GM18517 (cell line): ENCODE results near the gene PPP2R2C.

Source experiments
- ATAC-seq: cut with Tn5 transposase; IDR thresholded peaks from one replicate; pipeline ENCODE4 v1.9.1; 2021; ENCODE audit warnings: mild to moderate bottlenecking, moderate library complexity; ENCODE audit not compliant: unreplicated experiment

Gene PPP2R2C

GRCh38 chr4:6449746-6450369 is 22.6 kb downstream of the PPP2R2C start:
- no peak for ATAC-seq

GRCh38 chr4:6449335-6449734 is 23.1 kb downstream of the PPP2R2C start:
- no peak for ATAC-seq

- ATAC-seq, result no peak
Measured at GRCh38 chr4:6448476-6449170, 23.8 kb downstream of the PPP2R2C start.

GRCh38 chr4:6447672-6448171 is 24.7 kb downstream of the PPP2R2C start:
- ATAC-seq, result no peak

- no peak for ATAC-seq
Measured at GRCh38 chr4:6446538-6447451, 25.6 kb downstream of the PPP2R2C start.

GRCh38 chr4:6446130-6446482 is 26.3 kb downstream of the PPP2R2C start:
- ATAC-seq, result no peak

GRCh38 chr4:6445403-6446129 is 26.8 kb downstream of the PPP2R2C start:
- ATAC-seq, result no peak

GRCh38 chr4:6444582-6444981 is 27.8 kb downstream of the PPP2R2C start:
- no peak for ATAC-seq

- ATAC-seq, result no peak
Measured at GRCh38 chr4:6443035-6444023, 29.1 kb downstream of the PPP2R2C start.

GRCh38 chr4:6442555-6442954 is 29.9 kb downstream of the PPP2R2C start:
- no peak for ATAC-seq

- no peak for ATAC-seq
Measured at GRCh38 chr4:6441758-6442157, 30.7 kb downstream of the PPP2R2C start.

- ATAC-seq, result no peak
Measured at GRCh38 chr4:6441202-6441582, 31.2 kb downstream of the PPP2R2C start.

GRCh38 chr4:6440506-6441201 is 31.8 kb downstream of the PPP2R2C start:
- no peak for ATAC-seq

- ATAC-seq, result no peak
Measured at GRCh38 chr4:6439120-6439762, 33.2 kb downstream of the PPP2R2C start.

GRCh38 chr4:6437826-6438238 is 34.6 kb downstream of the PPP2R2C start:
- ATAC-seq, result no peak

GRCh38 chr4:6435010-6435409 is 37.4 kb downstream of the PPP2R2C start:
- ATAC-seq, result no peak

- ATAC-seq, result no peak
Measured at GRCh38 chr4:6430927-6431326, 41.5 kb downstream of the PPP2R2C start.

- no peak for ATAC-seq
Measured at GRCh38 chr4:6427439-6428090, 44.8 kb downstream of the PPP2R2C start.
